OCI-LY1 (cell line): ENCODE measurements around the gene GLI3.
A peak's percentile ranks its signal among the peaks of the same experiment; 100 is the strongest.

Source experiments
- H2AFZ ChIP-seq: fragments of 200-600 bp; sonication (generic), shearing (Covaris generic); 2 replicates; pipeline ENCODE4 v1.6.0; 2014; ENCODE audit warnings: antibody characterized with exemption, mild to moderate bottlenecking, low read length
- H3F3A ChIP-seq: fragments of 200-600 bp; sonication (generic), shearing (Covaris generic); 2 replicates; pipeline ENCODE4 v1.6.0; 2014; ENCODE audit warnings: mild to moderate bottlenecking, antibody characterized with exemption, low read length, moderate library complexity; ENCODE audit not compliant: insufficient read depth
- H3K27ac ChIP-seq: fragments of 200-600 bp; sonication (generic); 2 replicates; pipeline ENCODE4 v1.5.1; 2014; ENCODE audit warnings: low read length, mixed run types, mild to moderate bottlenecking, low read depth; ENCODE audit not compliant: poor library complexity, severe bottlenecking
- H3K27me3 ChIP-seq: fragments of 200-600 bp; sonication (generic); 2 replicates; pipeline ENCODE4 v1.6.0; 2014; ENCODE audit warnings: antibody characterized with exemption, mild to moderate bottlenecking, low read length, moderate library complexity; ENCODE audit not compliant: insufficient read depth
- H3K36me3 ChIP-seq: fragments of 200-600 bp; sonication (generic); 2 replicates; pipeline ENCODE4 v1.6.1; 2014; ENCODE audit warnings: mild to moderate bottlenecking, antibody characterized with exemption, low read length, moderate library complexity, mixed read lengths; ENCODE audit not compliant: insufficient read depth
- H3K4me1 ChIP-seq: fragments of 200-600 bp; sonication (generic); 2 replicates; pipeline ENCODE4 v1.5.1; 2014; ENCODE audit warnings: mild to moderate bottlenecking, low read length, moderate library complexity; ENCODE audit not compliant: insufficient read depth, severe bottlenecking
- H3K4me2 ChIP-seq: fragments of 200-600 bp; sonication (generic), shearing (Covaris generic); 2 replicates; pipeline ENCODE4 v1.6.1; 2014; ENCODE audit warnings: low read length
- H3K4me3 ChIP-seq: fragments of 200-600 bp; sonication (generic); 2 replicates; pipeline ENCODE4 v1.5.1; 2014; ENCODE audit warnings: low read length, low read depth, mild to moderate bottlenecking, mixed read lengths; ENCODE audit not compliant: poor library complexity, severe bottlenecking
- H3K79me2 ChIP-seq: fragments of 200-600 bp; shearing (Covaris generic); 2 replicates; pipeline ENCODE4 v1.6.1; 2016; ENCODE audit warnings: mixed run types, low read length, mixed read lengths; ENCODE audit not compliant: insufficient read depth
- H3K9ac ChIP-seq: fragments of 200-600 bp; sonication (generic), shearing (Covaris generic); 2 replicates; pipeline ENCODE4 v1.6.1; 2014; ENCODE audit warnings: mild to moderate bottlenecking, low read length, mixed read lengths
- H3K9me2 ChIP-seq: fragments of 200-600 bp; sonication (generic), shearing (Covaris generic); 2 replicates; pipeline ENCODE4 v1.6.1; 2014; ENCODE audit warnings: low read depth, mild to moderate bottlenecking, low read length, mixed read lengths
- H3K9me3 ChIP-seq: fragments of 200-600 bp; shearing (Covaris generic); 2 replicates; pipeline ENCODE4 v1.6.1; 2014; ENCODE audit warnings: low read length, mixed read lengths
- H4K20me1 ChIP-seq: fragments of 200-600 bp; sonication (generic), shearing (Covaris generic); 2 replicates; pipeline ENCODE4 v1.6.0; 2016; ENCODE audit warnings: mild to moderate bottlenecking, low read length; ENCODE audit not compliant: insufficient read depth
- CTCF ChIP-seq: fragments of 200-600 bp; sonication (generic), shearing (Covaris generic); IDR thresholded peaks from 2 replicates; pipeline ENCODE4 v1.5.1; 2017; ENCODE audit warnings: mild to moderate bottlenecking, antibody characterized with exemption, low read length, moderate library complexity, mixed read lengths
- EZH2 ChIP-seq: fragments of 200-600 bp; sonication (generic), shearing (Covaris generic); IDR thresholded peaks from 2 replicates; pipeline ENCODE4 v1.8.0; 2017; ENCODE audit warnings: borderline replicate concordance, mixed run types, mild to moderate bottlenecking, antibody characterized with exemption, low read length, moderate library complexity, mixed read lengths

GLI3 gene

GRCh38 chr7:42278344-42278743 is 41.3 kb upstream of the GLI3 start:
- H3K27ac ChIP-seq, result no peak overlapping the region
- H3K4me2 ChIP-seq, result no peak overlapping the region
- no peak overlapping the region for H3K4me3 ChIP-seq
- no peaks in the 10 kb centered on the region for H3K79me2 ChIP-seq
- TF ChIP-seq CTCF, result no peak
- TF ChIP-seq EZH2, result no peak
- no peaks in the 10 kb centered on the region for H3F3A ChIP-seq
- no peaks in the 10 kb centered on the region for H4K20me1 ChIP-seq
- no peaks in the 10 kb centered on the region for H3K36me3 ChIP-seq
- H2AFZ ChIP-seq, result no peak overlapping the region
- H3K9ac ChIP-seq, result no peak overlapping the region
- H3K27me3 ChIP-seq, result no peaks in the 10 kb centered on the region
- no peaks in the 10 kb centered on the region for H3K9me2 ChIP-seq
- no peaks in the 10 kb centered on the region for H3K9me3 ChIP-seq
- no peaks in the 10 kb centered on the region for H3K4me1 ChIP-seq

- Histone ChIP-seq H3K4me3 (no peak overlapping the region), H3K4me2 (no peak overlapping the region), H3K27ac (no peak overlapping the region), H3K27me3 (no peaks in the 10 kb centered on the region), H3K36me3 (no peaks in the 10 kb centered on the region), H3K9me3 (no peaks in the 10 kb centered on the region), H3K4me1 (peaks cover 5% of the 10 kb centered on the region), H3K9ac (no peak overlapping the region), H3K9me2 (no peaks in the 10 kb centered on the region), H2AFZ (no peak overlapping the region), H3F3A (no peaks in the 10 kb centered on the region), H4K20me1 (no peaks in the 10 kb centered on the region), H3K79me2 (no peaks in the 10 kb centered on the region)
- TF ChIP-seq EZH2 (no peak), CTCF (no peak)
These were observed 37.0 kb upstream of the GLI3 start for GRCh38 chr7:42274053-42274452.

- Histone ChIP-seq H4K20me1 (no peaks in the 10 kb centered on the region), H2AFZ (no peak overlapping the region), H3K4me2 (no peak overlapping the region), H3K9ac (no peak overlapping the region), H3K27ac (no peak overlapping the region), H3K4me3 (no peak overlapping the region), H3K9me3 (no peaks in the 10 kb centered on the region), H3K36me3 (no peaks in the 10 kb centered on the region), H3K79me2 (no peaks in the 10 kb centered on the region), H3K9me2 (no peaks in the 10 kb centered on the region), H3F3A (no peaks in the 10 kb centered on the region), H3K4me1 (peaks cover 12% of the 10 kb centered on the region), H3K27me3 (no peaks in the 10 kb centered on the region)
- TF ChIP-seq CTCF (0 out of 2 replicates have a peak, but pooled peaks have one; percentile 15), EZH2 (no peak)
These were observed 36.0 kb upstream of the GLI3 start for GRCh38 chr7:42272793-42273665.
